IMR-90 (cell line): ENCODE data around the gene ATP6V1G1. TPM values are rescaled to one million over a fixed set of nuclear protein-coding genes. Genes with fewer than 3 reads are reported as not detected.
"Not testable (repeated sequence)": the region's sequence is repeated elsewhere in the genome, so short reads cannot be mapped to it uniquely, and the experiment has no call there.

Experiments
- ATAC-seq: fragments of 200-7000 bp; cut with Tn5 transposase; 2 replicates; pipeline ENCODE4 v1.9.1; 2020; ENCODE audit warnings: low read depth, mild to moderate bottlenecking, moderate library complexity
- BruUV-seq: library from RNA; stranded (reverse); fragments of 400-500 nt; replicated peaks from 2 replicates; lab custom pipeline; 2021; lab: Mats Ljungman, UMichigan
- CTCF ChIA-PET: fragments of 300-600 bp; formaldehyde crosslinking; extraction: SDS; loops from one replicate; lab custom pipeline; 2021; ENCODE audit warnings: antibody characterized with exemption; lab: Yijun Ruan, JAX
- POLR2A ChIA-PET: fragments of 300-600 bp; sonication (Branson Sonifier 250); formaldehyde crosslinking; loops from one replicate; lab custom pipeline; 2022; ENCODE audit warnings: antibody characterized with exemption; ENCODE audit not compliant: unreplicated experiment; lab: Charles Lee
- DNase-seq: peaks from one replicate; pipeline ENCODE4 v3.0.0; 2013
- H2AFZ ChIP-seq: replicated peaks from 2 replicates; pipeline ENCODE3; 2013; ENCODE audit warnings: low read length, mild to moderate bottlenecking; ENCODE audit not compliant: poor library complexity
- H2AK5ac ChIP-seq: 2 replicates; pipeline ENCODE4 v1.6.1; 2013; ENCODE audit warnings: low read depth, low read length, inconsistent platforms
- H2AK9ac ChIP-seq: replicated peaks from 2 replicates; pipeline ENCODE3; 2013; ENCODE audit warnings: mild to moderate bottlenecking, low read depth, low read length, moderate library complexity; ENCODE audit not compliant: poor library complexity
- H2BK120ac ChIP-seq: 2 replicates; pipeline ENCODE4 v1.6.1; 2013; ENCODE audit warnings: low read depth, low read length, inconsistent platforms
- H2BK15ac ChIP-seq: 3 replicates; pipeline ENCODE4 v1.6.1; 2013; ENCODE audit warnings: low read depth, low read length, inconsistent platforms
- H2BK20ac ChIP-seq: 2 replicates; pipeline ENCODE4 v1.6.1; 2013; ENCODE audit warnings: low read depth, mild to moderate bottlenecking, inconsistent platforms, low read length, moderate library complexity
- H2BK5ac ChIP-seq: 2 replicates; pipeline ENCODE4 v1.6.1; 2013; ENCODE audit warnings: mild to moderate bottlenecking, low read depth, low read length, inconsistent platforms; ENCODE audit not compliant: poor library complexity, severe bottlenecking
- H3K14ac ChIP-seq: replicated peaks from 2 replicates; pipeline ENCODE4 v1.6.1; 2013; ENCODE audit warnings: low read depth, low read length, inconsistent platforms
- H3K18ac ChIP-seq: 2 replicates; pipeline ENCODE4 v1.6.1; 2013; ENCODE audit warnings: low read depth, low read length, control low read depth
- H3K23ac ChIP-seq: 2 replicates; pipeline ENCODE4 v1.6.1; 2013; ENCODE audit warnings: low read depth, low read length, inconsistent platforms
- H3K27ac ChIP-seq: 2 replicates; pipeline ENCODE4 v1.5.1; 2013; ENCODE audit warnings: mild to moderate bottlenecking, control low read depth, low read length; ENCODE audit not compliant: insufficient read depth
- H3K27me3 ChIP-seq: 2 replicates; pipeline ENCODE4 v1.6.1; 2013; ENCODE audit warnings: low read length; ENCODE audit not compliant: control insufficient read depth, insufficient read depth
- H3K36me3 ChIP-seq: 2 replicates; pipeline ENCODE4 v1.6.1; 2013; ENCODE audit warnings: low read length, mixed read lengths; ENCODE audit not compliant: control insufficient read depth, insufficient read depth
- H3K4ac ChIP-seq: 2 replicates; pipeline ENCODE4 v1.6.1; 2013; ENCODE audit warnings: low read depth, low read length, inconsistent platforms
- H3K4me1 ChIP-seq: 2 replicates; pipeline ENCODE4 v1.6.1; 2013; ENCODE audit warnings: low read length, mixed read lengths; ENCODE audit not compliant: control insufficient read depth, insufficient read depth
- H3K4me2 ChIP-seq: 2 replicates; pipeline ENCODE4 v1.6.1; 2013; ENCODE audit warnings: low read depth, mild to moderate bottlenecking, control low read depth, low read length, moderate library complexity
- H3K4me3 ChIP-seq: 2 replicates; pipeline ENCODE4 v1.5.1; 2013; ENCODE audit warnings: low read depth, mild to moderate bottlenecking, control low read depth, low read length, moderate library complexity; ENCODE audit not compliant: insufficient read depth
- H3K56ac ChIP-seq: 2 replicates; pipeline ENCODE4 v1.6.1; 2013; ENCODE audit warnings: low read length, inconsistent platforms; ENCODE audit not compliant: insufficient read depth; ENCODE audit errors: extremely low read depth
- H3K79me1 ChIP-seq, 2 experiments: 2 replicates each; pipeline ENCODE4 v1.6.1; 2013; ENCODE audit warnings: low read length in 2 of 2, inconsistent platforms in 1 of 2, low read depth in 1 of 2
- H3K9ac ChIP-seq: 2 replicates; pipeline ENCODE4 v1.6.1; 2013; ENCODE audit warnings: low read depth, low read length, control low read depth
- H3K9me1 ChIP-seq: 2 replicates; pipeline ENCODE4 v1.6.1; 2013; ENCODE audit warnings: low read length, inconsistent platforms; ENCODE audit not compliant: insufficient read depth
- H3K9me3 ChIP-seq: 2 replicates; pipeline ENCODE4 v1.6.1; 2013; ENCODE audit warnings: low read length; ENCODE audit not compliant: control insufficient read depth, insufficient read depth
- H4K20me1 ChIP-seq: 2 replicates; pipeline ENCODE4 v1.6.1; 2013; ENCODE audit warnings: low read length, inconsistent platforms; ENCODE audit not compliant: insufficient read depth
- H4K5ac ChIP-seq: 2 replicates; pipeline ENCODE4 v1.6.1; 2013; ENCODE audit warnings: mild to moderate bottlenecking, low read depth, low read length, control low read depth
- H4K8ac ChIP-seq, 2 experiments: 2 replicates each; pipeline ENCODE4 v1.6.1; 2013; ENCODE audit warnings: low read depth in 2 of 2, low read length in 2 of 2, control low read depth in 1 of 2, inconsistent platforms in 1 of 2
- H4K91ac ChIP-seq: 2 replicates; pipeline ENCODE4 v1.6.1; 2013; ENCODE audit warnings: low read depth, low read length, inconsistent platforms; ENCODE audit not compliant: insufficient read depth
- BHLHE40 ChIP-seq: fragments of 150-350 bp; IDR thresholded peaks from 2 replicates; pipeline ENCODE4 v1.6.1; 2016; ENCODE audit warnings: mild to moderate bottlenecking, low read depth, low read length
- CEBPB ChIP-seq: IDR thresholded peaks from 2 replicates; pipeline ENCODE4 v1.6.1; 2012; ENCODE audit warnings: low read depth, low read length, improper control_type of control experiment
- WGBS, 2 experiments: methylation state at CpG; one replicate each; pipeline versions ENCODE4 v1.1.5 to v1.1.7; 2013; ENCODE audit warnings: missing lambda C conversion rate in 2 of 2; ENCODE audit not compliant: insufficient read length in 1 of 2; ENCODE audit errors: extremely low coverage in 2 of 2; 5-methylcytosine and 5-hydroxymethylcytosine counted together
- dilution Hi-C: fragments of 300-500 bp; cut with HindIII; formaldehyde crosslinking; loops from one replicate; pipeline ENCODE4 v1.14.3; 2018; ENCODE audit warnings: low sequenced_read_pairs; ENCODE audit not compliant: unreplicated experiment
- in situ Hi-C: fragments of 300-500 bp; cut with MboI; formaldehyde crosslinking; loops from 3 replicates; pipeline ENCODE4 v1.14.3; 2019; ENCODE audit warnings: low sequenced_read_pairs, inconsistent platforms, mixed read lengths
- intact Hi-C: fragments of 100-400 bp; cut with micrococcal nuclease; formaldehyde crosslinking; loops from 2 replicates; pipeline ENCODE4 v1.10.0; 2022
- polyA plus RNA-seq, 3 experiments: library from polyadenylated mRNA; depleted of rRNA; stranded (reverse); fragments of >200 nt; gene quantifications; 2 replicates each; pipeline ENCODE4 v1.2.3, GENCODE V29; 2012; ENCODE audit warnings: low replicate concordance in 1 of 3
- total RNA-seq: library from RNA; depleted of rRNA; stranded (reverse); fragments of >200 nt; gene quantifications from 2 replicates; pipeline ENCODE4 v1.2.3, GENCODE V29; 2012
- TF ChIP-seq, protein P1 (sequence below): fragments of 150-350 bp; IDR thresholded peaks from 2 replicates; pipeline ENCODE4 v1.6.1; 2017; ENCODE audit warnings: mild to moderate bottlenecking, antibody characterized with exemption, low read length, low read depth

Gene ATP6V1G1
- total and polyA plus RNA-seq, 2 of the 4 experiments (the other 2 are of a cell fraction) = 52.0 to 70.9 TPM

GRCh38 chr9:114574438-114574837 is 13.1 kb upstream of the ATP6V1G1 start:
- Histone ChIP-seq H2AK5ac (no peak overlapping the region), H3K4me3 (no peak overlapping the region), H3K9me3 (no peaks in the 10 kb centered on the region), H4K20me1 (no peaks in the 10 kb centered on the region), H3K4me2 (peak overlapping the region; percentile 57; the same call in 1 of the 2 replicates), H2BK15ac (no peak overlapping the region), H3K14ac (no peak overlapping the region), H2AK9ac (no peak overlapping the region), H3K27ac (no peak overlapping the region), H3K56ac (no peak overlapping the region), H3K18ac (no peak overlapping the region), H3K36me3 (no peaks in the 10 kb centered on the region), H2BK120ac (no peak overlapping the region), H2BK20ac (no peak overlapping the region), H4K5ac (no peak overlapping the region), H3K9me1 (no peaks in the 10 kb centered on the region), H3K9ac (no peak overlapping the region), H4K8ac (no peak overlapping the region), H3K4me1 (peaks cover 2% of the 10 kb centered on the region; the same call in 1 of the 2 replicates), H4K91ac (no peak overlapping the region), H3K4ac (no peak overlapping the region), H3K79me1 (no peaks in the 10 kb centered on the region), H3K23ac (no peak overlapping the region), H3K27me3 (peaks cover 5% of the 10 kb centered on the region), H2BK5ac (no peak overlapping the region), H2AFZ (no peak overlapping the region)
- in situ Hi-C loops = no loop called here
- no TSS peak for BruUV-seq
- DNase-seq = peak; percentile 11
- TF ChIP-seq CEBPB = peak; percentile 57; the same call in 1 of the 2 replicates
- TF ChIP-seq, protein P1, sequence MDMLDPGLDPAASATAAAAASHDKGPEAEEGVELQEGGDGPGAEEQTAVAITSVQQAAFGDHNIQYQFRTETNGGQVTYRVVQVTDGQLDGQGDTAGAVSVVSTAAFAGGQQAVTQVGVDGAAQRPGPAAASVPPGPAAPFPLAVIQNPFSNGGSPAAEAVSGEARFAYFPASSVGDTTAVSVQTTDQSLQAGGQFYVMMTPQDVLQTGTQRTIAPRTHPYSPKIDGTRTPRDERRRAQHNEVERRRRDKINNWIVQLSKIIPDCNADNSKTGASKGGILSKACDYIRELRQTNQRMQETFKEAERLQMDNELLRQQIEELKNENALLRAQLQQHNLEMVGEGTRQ = no peak
- TF ChIP-seq BHLHE40 = no peak
- ATAC-seq = peak; percentile 62
- dilution Hi-C loops = no loop called here
- intact Hi-C loops = no loop called here
- WGBS, 2 experiments = 0% methylated on average over 1 of the region's 1 CpG; no CpG with 5 or more reads in 1 of the 2 experiments
- ChIA-PET CTCF (no interaction called here), POLR2A (interaction anchor here (0.7 kb wide), 1 partner anchor 13 kb away, joined by 8 read pairs; the partner anchor contains the start of gene ATP6V1G1)

DNA sequence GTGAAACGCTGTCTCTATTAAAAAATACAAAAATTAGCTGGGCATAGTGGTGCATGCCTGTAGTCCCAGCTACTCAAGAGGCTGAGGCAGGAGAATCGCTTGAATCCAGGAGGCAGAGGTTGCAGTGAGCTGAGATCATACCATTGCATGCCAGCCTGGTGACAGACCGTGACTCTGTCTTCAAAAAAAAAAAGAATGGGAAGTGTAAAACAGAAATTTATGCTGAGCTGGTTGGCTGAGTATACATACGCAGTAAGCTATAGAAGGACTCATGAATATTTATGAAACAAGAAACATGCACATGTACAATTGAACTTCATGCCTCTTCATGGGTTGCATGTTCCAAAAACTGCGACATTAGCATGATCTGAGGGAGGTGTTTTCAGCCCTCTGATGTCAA is 10.8 kb upstream of the ATP6V1G1 start:
- H2AK5ac ChIP-seq, H4K5ac ChIP-seq, H4K20me1 ChIP-seq, DNase-seq, H3K4me3 ChIP-seq, H3K4ac ChIP-seq, H2BK5ac ChIP-seq, H4K8ac ChIP-seq, H3K4me2 ChIP-seq, H3K23ac ChIP-seq, H3K9ac ChIP-seq, H3K9me3 ChIP-seq, BruUV-seq, ATAC-seq, H2BK120ac ChIP-seq, H3K56ac ChIP-seq, dilution Hi-C loops, H2BK20ac ChIP-seq, H2BK15ac ChIP-seq, H3K79me1 ChIP-seq, H2AFZ ChIP-seq, intact Hi-C loops, H3K27ac ChIP-seq, H3K4me1 ChIP-seq, H3K14ac ChIP-seq, H3K18ac ChIP-seq, H3K36me3 ChIP-seq, in situ Hi-C loops, H4K91ac ChIP-seq, H2AK9ac ChIP-seq, H3K9me1 ChIP-seq, H3K27me3 ChIP-seq: not testable (repeated sequence)
- WGBS, 2 experiments = 62% methylated on average over 2 of the region's 5 CpGs; no CpG with 5 or more reads in 1 of the 2 experiments
- CTCF ChIA-PET = interaction anchor here (0.6 kb wide), 1 partner anchor 76 kb away, joined by 4 read pairs; no protein-coding TSS in a partner anchor
- POLR2A ChIA-PET = interaction anchor here (1.7 kb wide), 1 partner anchor 11 kb away, joined by 8 read pairs; the partner anchor contains the start of gene ATP6V1G1
